Activated CD4-positive, alpha-beta memory T cell treated with anti-CD3 and anti-CD28 coated beads, Interleukin-2, amount 10 ng/mL, durations not matched to agents 7 days and 5 days (primary cell): Measurements from ENCODE around the gene GPR65. TPM values are rescaled to one million over a fixed set of nuclear protein-coding genes. Genes with fewer than 3 reads are reported as not detected.
A peak's percentile ranks its signal among the peaks of the same experiment; 100 is the strongest.

Experiments
- CTCF ChIA-PET: fragments of 350-600 bp; sonication (Branson Sonifier 250); formaldehyde crosslinking; loops from one replicate; lab custom pipeline; 2021; ENCODE audit warnings: antibody characterized with exemption, inconsistent platforms; lab: Charles Lee
- POLR2A ChIA-PET: fragments of 350-600 bp; sonication (Branson Sonifier 250); formaldehyde crosslinking; loops from one replicate; lab custom pipeline; 2021; ENCODE audit warnings: antibody characterized with exemption; lab: Charles Lee
- DNase-seq: peaks from one replicate; pipeline ENCODE4 v3.0.0-alpha.2; 2020
- H3K27ac Mint-ChIP-seq: one replicate; pipeline ENCODE4 v1.8.0; 2021; ENCODE audit warnings: mild to moderate bottlenecking, mixed read lengths
- H3K27me3 Mint-ChIP-seq: one replicate; pipeline ENCODE4 v1.8.0; 2021; ENCODE audit warnings: mixed read lengths
- H3K36me3 Mint-ChIP-seq: one replicate; pipeline ENCODE4 v1.8.0; 2021; ENCODE audit warnings: low read depth, mixed read lengths
- H3K4me1 Mint-ChIP-seq: one replicate; pipeline ENCODE4 v1.8.0; 2021; ENCODE audit warnings: mixed read lengths
- H3K4me3 Mint-ChIP-seq: one replicate; pipeline ENCODE4 v1.8.0; 2021; ENCODE audit warnings: mild to moderate bottlenecking, mixed read lengths
- H3K9me3 Mint-ChIP-seq: one replicate; pipeline ENCODE4 v1.8.0; 2021; ENCODE audit warnings: mixed read lengths
- total RNA-seq, 2 experiments: library from RNA; stranded (reverse); gene quantifications; one replicate each; pipeline ENCODE4 v1.2.3, GENCODE V29; 2021

Gene GPR65
- total RNA-seq, 2 experiments from 2014 or later = 22.9 to 23.7 TPM

GRCh38 chr14:88044444-88044758 is 39.5 kb downstream of the GPR65 start:
- Mint-ChIP-seq H3K27ac (no peak overlapping the region), H3K9me3 (no peaks in the 10 kb centered on the region), H3K36me3 (peaks cover 18% of the 10 kb centered on the region), H3K27me3 (no peaks in the 10 kb centered on the region), H3K4me1 (peaks cover 21% of the 10 kb centered on the region), H3K4me3 (no peak overlapping the region)
- DNase-seq = no peak
- POLR2A ChIA-PET = interaction anchor here (1.1 to 1.4 kb wide), 3 partner anchors 35 to 92 kb away, joined by 3 to 4 read pairs (median 4); no protein-coding TSS in a partner anchor
- CTCF ChIA-PET = interaction anchor here (1.8 kb wide), 1 partner anchor 124 kb away, joined by 5 read pairs; no protein-coding TSS in a partner anchor

- no peak for DNase-seq
- POLR2A ChIA-PET = interaction anchor here (1.1 to 1.4 kb wide), 3 partner anchors 36 to 93 kb away, joined by 3 to 4 read pairs (median 4); no protein-coding TSS in a partner anchor
- H3K27me3 Mint-ChIP-seq = no peaks in the 10 kb centered on the region
- no peak overlapping the region for H3K4me3 Mint-ChIP-seq
- peaks cover 21% of the 10 kb centered on the region for H3K4me1 Mint-ChIP-seq
- H3K36me3 Mint-ChIP-seq = peaks cover 18% of the 10 kb centered on the region
- CTCF ChIA-PET = interaction anchor here (1.8 kb wide), 1 partner anchor 124 kb away, joined by 5 read pairs; no protein-coding TSS in a partner anchor
- H3K9me3 Mint-ChIP-seq = no peaks in the 10 kb centered on the region
- H3K27ac Mint-ChIP-seq = peak overlapping the region; percentile 59
These were observed 40.0 kb downstream of the GPR65 start for GRCh38 chr14:88044776-88045446.

- no peak for DNase-seq
These were observed 40.8 kb downstream of the GPR65 start for GRCh38 chr14:88045705-88046104.

GRCh38 chr14:88048351-88048750 is 43.4 kb downstream of the GPR65 start:
- ChIA-PET POLR2A (no interaction called here), CTCF (no interaction called here)
- Mint-ChIP-seq H3K27me3 (peaks cover 2% of the 10 kb centered on the region), H3K9me3 (peaks cover 7% of the 10 kb centered on the region), H3K4me1 (peaks cover 21% of the 10 kb centered on the region), H3K36me3 (peaks cover 18% of the 10 kb centered on the region), H3K27ac (no peak overlapping the region), H3K4me3 (no peak overlapping the region)
- DNase-seq = no peak

More at GRCh38 chr14:88045705-88046104, 40.8 kb downstream of the GPR65 start:
- Mint-ChIP-seq H3K27ac (no peak overlapping the region), H3K4me1 (peaks cover 21% of the 10 kb centered on the region), H3K27me3 (no peaks in the 10 kb centered on the region), H3K4me3 (no peak overlapping the region), H3K9me3 (no peaks in the 10 kb centered on the region), H3K36me3 (peaks cover 18% of the 10 kb centered on the region)
- POLR2A ChIA-PET = interaction anchor here (1.4 kb wide), 2 partner anchors 40 to 93 kb away, joined by 4 read pairs; no protein-coding TSS in a partner anchor
- CTCF ChIA-PET = interaction anchor here (1.8 kb wide), 1 partner anchor 123 kb away, joined by 5 read pairs; no protein-coding TSS in a partner anchor

- Mint-ChIP-seq H3K4me1 (peaks cover 17% of the 10 kb centered on the region), H3K36me3 (peaks cover 18% of the 10 kb centered on the region), H3K27me3 (peaks cover 2% of the 10 kb centered on the region), H3K9me3 (peaks cover 11% of the 10 kb centered on the region), H3K27ac (no peak overlapping the region), H3K4me3 (no peak overlapping the region)
- CTCF ChIA-PET = no interaction called here
- POLR2A ChIA-PET = no interaction called here
- DNase-seq = no peak
These were observed 44.3 kb downstream of the GPR65 start for GRCh38 chr14:88049266-88049665.

GRCh38 chr14:88049936-88050335 is 45.0 kb downstream of the GPR65 start:
- POLR2A ChIA-PET = no interaction called here
- no peak overlapping the region for H3K27ac Mint-ChIP-seq
- CTCF ChIA-PET = no interaction called here
- H3K4me3 Mint-ChIP-seq = no peak overlapping the region
- peaks cover 11% of the 10 kb centered on the region for H3K9me3 Mint-ChIP-seq
- peaks cover 2% of the 10 kb centered on the region for H3K27me3 Mint-ChIP-seq
- no peak for DNase-seq
- peaks cover 18% of the 10 kb centered on the region for H3K36me3 Mint-ChIP-seq
- H3K4me1 Mint-ChIP-seq = peaks cover 11% of the 10 kb centered on the region

- no peak for DNase-seq
- CTCF ChIA-PET = no interaction called here
- no peak overlapping the region for H3K27ac Mint-ChIP-seq
- no peaks in the 10 kb centered on the region for H3K36me3 Mint-ChIP-seq
- POLR2A ChIA-PET = no interaction called here
- peaks cover 7% of the 10 kb centered on the region for H3K9me3 Mint-ChIP-seq
- peaks cover 4% of the 10 kb centered on the region for H3K27me3 Mint-ChIP-seq
- H3K4me3 Mint-ChIP-seq = no peak overlapping the region
- no peaks in the 10 kb centered on the region for H3K4me1 Mint-ChIP-seq
These were observed 55.6 kb downstream of the GPR65 start for GRCh38 chr14:88060576-88060975.

GRCh38 chr14:88063811-88064210 is 58.9 kb downstream of the GPR65 start:
- H3K4me3 Mint-ChIP-seq = no peak overlapping the region
- ChIA-PET POLR2A (no interaction called here), CTCF (no interaction called here)
- DNase-seq = no peak
- no peaks in the 10 kb centered on the region for H3K9me3 Mint-ChIP-seq
- H3K36me3 Mint-ChIP-seq = no peaks in the 10 kb centered on the region
- H3K4me1 Mint-ChIP-seq = no peaks in the 10 kb centered on the region
- no peak overlapping the region for H3K27ac Mint-ChIP-seq
- peaks cover 2% of the 10 kb centered on the region for H3K27me3 Mint-ChIP-seq

Other genes starting within 250 kb of the GPR65 start
- 10 to 100 TPM; 24.3 to 27.6 TPM for gene GALC, start 12.0 kb upstream of the GPR65 start, total RNA-seq